Dermis lymphatic vessel endothelial cell (primary cell): ENCODE data around the gene LBX2. TPM values are rescaled to one million over a fixed set of nuclear protein-coding genes. Genes with fewer than 3 reads are reported as not detected.

Source experiments
- total RNA-seq: library from RNA; depleted of rRNA; stranded (reverse); fragments of >200 nt; gene quantifications from 2 replicates; pipeline ENCODE4 v1.2.1, GENCODE V29; 2014

Gene LBX2, protein sequence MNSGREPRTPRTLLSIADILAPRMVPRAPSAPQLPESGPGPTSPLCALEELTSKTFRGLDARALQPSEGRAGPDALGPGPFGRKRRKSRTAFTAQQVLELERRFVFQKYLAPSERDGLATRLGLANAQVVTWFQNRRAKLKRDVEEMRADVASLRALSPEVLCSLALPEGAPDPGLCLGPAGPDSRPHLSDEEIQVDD
- 0.09 and 0.11 TPM in 2 replicates for total RNA-seq

DNA sequence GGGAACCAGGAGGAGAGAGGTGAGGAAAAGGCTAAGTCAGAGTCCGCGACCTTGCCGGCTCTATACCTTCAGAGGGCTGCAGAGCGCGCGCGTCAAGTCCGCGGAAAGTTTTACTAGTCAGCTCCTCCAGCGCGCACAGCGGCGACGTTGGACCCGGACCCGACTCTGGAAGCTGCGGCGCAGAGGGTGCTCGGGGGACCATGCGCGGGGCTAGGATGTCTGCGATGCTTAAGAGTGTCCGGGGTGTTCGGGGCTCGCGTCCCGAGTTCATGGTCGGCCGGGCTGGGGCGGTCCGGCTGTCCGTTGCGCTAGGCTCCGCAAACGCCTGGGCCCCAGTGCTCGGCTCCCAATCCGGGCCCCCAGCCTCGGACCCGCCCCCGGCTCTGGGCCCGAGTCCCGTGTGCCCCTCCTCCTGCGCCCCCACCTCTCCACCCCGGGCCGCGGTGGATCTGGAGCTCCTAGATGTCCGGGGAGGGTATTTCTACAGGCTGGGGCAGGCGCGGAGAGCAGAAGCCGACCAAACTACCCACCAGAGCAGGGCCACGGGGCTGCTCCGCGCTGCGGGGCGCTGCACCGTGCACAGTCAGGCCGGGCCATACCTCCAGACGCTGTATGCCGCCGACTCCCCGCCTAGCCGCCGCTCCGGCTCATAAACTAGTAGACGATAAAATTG is at the start of gene LBX2:
Gene LBX2, minus strand, starts transcription at position 337 of the 673 bp plus-strand sequence. Its CDS starts 66 bp downstream, at position 271.

GRCh38 chr2:74529357-74530238 is 30.2 kb upstream of the LBX2 start, which contains the start of the genes AUP1 and HTRA2:
AUP1 (minus strand) TSS chr2:74529706; CDS start chr2:74529629, 77 bp downstream.
HTRA2 (plus strand) TSS chr2:74529933; CDS start chr2:74530007, 74 bp downstream.

DNA sequence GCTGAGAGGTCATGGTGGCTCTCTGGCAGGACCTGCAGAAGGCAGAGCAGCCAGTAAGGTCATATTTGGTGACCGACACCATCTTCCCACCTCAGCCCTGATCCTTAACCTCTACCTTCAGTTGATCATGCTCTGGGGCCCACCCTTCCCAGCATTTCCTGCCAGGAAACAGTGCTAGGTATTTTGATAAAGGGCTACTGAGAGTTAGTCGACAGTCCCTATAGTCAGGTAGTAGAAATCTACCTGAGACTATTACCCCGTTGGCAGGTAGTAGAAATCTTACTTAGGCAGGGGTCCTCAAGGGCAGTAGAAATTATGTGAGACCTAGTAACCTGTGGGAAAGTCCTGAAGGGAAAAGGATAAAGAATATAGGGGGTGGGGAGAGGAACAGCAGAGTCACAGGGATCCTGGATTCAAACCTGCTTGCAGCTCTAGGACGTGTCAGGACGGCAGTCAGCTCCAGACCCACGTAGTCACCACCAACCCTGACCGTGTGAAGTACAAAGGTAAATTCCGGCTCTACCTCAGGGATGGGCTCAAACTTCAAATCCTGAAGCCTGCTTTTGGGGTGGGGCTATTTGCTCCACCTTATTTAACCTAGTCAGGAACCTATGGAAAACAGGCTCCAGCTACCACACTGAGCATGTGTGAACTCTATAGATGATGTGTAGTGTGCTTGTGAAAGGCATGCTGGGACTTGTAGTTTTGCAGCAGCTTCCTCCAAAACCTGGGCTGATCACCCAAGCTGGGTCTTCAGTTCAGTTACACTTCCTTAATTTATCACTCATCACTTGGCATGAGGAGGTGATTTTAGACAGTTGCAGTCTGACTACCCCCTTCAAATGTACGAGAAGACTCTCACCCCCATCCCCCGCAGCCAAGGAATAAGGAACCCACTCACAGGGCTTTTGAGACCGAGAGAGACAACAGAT is 26.6 kb upstream of the LBX2 start, which contains the start of gene DQX1:
Gene DQX1, minus strand, starts transcription at position 515 of the 932 bp plus-strand sequence. Its CDS starts 502 bp downstream, at position 13.

DNA sequence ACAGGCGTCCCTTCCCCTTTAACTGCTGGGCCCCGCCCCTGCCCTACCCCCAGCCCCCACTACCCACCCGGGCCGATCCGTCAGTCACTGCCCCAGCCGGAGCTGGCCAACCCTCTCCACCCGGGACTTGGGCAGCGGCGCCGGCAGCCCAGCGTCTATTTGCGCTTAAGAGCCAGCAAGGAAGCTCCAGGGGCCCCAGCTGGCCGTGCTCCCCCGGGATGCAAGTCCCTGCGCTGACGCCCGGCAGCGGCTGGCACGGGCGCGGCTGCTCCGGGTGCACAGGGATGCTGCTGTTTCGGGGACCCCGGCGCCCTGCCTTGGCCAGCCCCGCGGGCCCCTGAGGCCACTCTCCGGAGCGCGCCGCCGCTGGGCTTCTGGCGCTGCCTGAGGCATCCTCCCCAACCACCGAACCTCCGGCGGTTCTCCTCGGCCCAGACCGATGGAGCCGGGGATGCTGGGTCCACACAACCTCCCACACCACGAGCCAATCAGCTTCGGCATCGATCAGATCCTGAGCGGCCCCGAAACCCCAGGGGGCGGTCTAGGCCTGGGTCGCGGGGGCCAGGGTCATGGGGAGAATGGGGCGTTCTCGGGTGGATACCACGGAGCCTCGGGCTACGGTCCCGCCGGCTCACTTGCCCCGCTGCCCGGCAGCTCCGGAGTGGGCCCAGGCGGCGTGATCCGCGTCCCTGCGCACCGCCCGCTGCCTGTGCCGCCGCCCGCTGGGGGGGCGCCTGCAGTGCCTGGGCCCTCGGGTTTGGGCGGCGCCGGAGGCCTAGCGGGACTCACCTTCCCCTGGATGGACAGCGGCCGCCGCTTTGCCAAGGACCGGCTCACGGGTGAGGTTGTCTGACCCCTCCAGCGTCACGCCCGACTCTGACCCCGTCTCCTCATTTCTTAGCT is 15.2 kb upstream of the LBX2 start, which contains the start of gene TLX2:
Gene TLX2, plus strand, starts transcription at position 83 of the 903 bp plus-strand sequence. Its CDS starts 357 bp downstream, at position 440.

GRCh38 chr2:74507145-74507925 is 7.9 kb upstream of the LBX2 start, which contains the start of gene PCGF1:
PCGF1 (minus strand) TSS chr2:74507695; CDS start chr2:74507668, 27 bp downstream.

GRCh38 chr2:74482801-74483674 is 16.4 kb downstream of the LBX2 start, which contains the start of the genes CCDC142 and TTC31:
CCDC142 (minus strand) TSS chr2:74482998; CDS start chr2:74482837, 161 bp downstream.
TTC31 (plus strand) TSS chr2:74483081; CDS start chr2:74483096, 15 bp downstream.

GRCh38 chr2:74472086-74472944 is 27.1 kb downstream of the LBX2 start, which contains the start of gene MRPL53:
MRPL53 (minus strand) TSS chr2:74472680; CDS start chr2:74472660, 20 bp downstream.

DNA sequence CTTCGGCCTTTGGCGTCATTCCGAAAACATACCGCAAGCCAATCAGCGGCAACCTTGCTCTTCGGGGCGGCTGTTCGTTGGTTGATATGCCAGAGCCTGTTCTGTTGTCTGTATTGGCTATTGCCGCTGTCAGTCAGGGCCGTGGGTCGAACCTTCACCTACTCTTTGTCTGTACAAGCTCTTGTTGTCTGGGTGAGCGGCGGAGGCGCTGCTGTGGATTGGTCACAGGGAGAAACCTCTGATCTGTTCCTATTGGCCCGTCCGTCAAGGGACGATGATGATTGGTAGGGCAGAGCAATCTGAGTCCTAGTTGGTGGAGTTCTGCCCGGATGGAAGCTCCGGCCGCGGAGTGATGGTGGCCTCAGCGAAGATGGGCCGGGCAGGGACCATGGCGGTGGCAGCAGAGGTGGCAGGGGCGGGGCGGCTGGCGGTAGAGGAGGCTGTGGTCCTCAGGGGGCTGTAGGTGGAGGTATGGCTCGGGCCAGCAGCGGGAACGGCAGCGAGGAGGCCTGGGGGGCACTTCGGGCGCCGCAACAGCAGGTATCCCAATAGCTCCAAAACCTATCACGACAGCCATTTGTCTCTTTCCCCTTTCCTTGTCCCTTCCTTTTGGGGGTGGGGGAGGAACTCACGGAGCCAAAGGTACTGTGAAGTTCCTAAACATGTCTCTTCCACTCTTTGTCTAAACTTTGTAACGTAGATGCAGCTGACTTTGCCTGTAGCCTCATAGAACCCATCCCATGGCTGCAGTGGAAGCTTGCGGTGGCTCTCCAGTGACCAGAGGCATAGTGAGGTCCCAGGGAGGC is 41.1 kb downstream of the LBX2 start, which contains the start of gene WBP1:
Gene WBP1, plus strand, starts transcription at position 307 of the 806 bp plus-strand sequence. Its CDS starts 165 bp downstream, at position 472.

GRCh38 chr2:74454654-74455511 is 44.5 kb downstream of the LBX2 start, which contains the start of gene INO80B:
INO80B (plus strand) TSS chr2:74455087; CDS start chr2:74455117, 30 bp downstream.

Other genes starting within 250 kb of the LBX2 start
- 0.09 and 0.11 TPM in 2 replicates for gene SLC4A5, start 156.2 kb downstream of the LBX2 start, total RNA-seq
- gene DCTN1, start 119.3 kb downstream of the LBX2 start, total RNA-seq = 126 and 136 TPM in 2 replicates
- under 0.01 TPM in 1 of 2 replicates, not detected in the other for gene C2orf81, start 78.0 kb downstream of the LBX2 start, total RNA-seq
- gene WDR54, start 77.9 kb downstream of the LBX2 start, total RNA-seq = 30.2 and 34.0 TPM in 2 replicates
- gene RTKN, start 57.7 kb downstream of the LBX2 start, total RNA-seq = 17.7 and 20.2 TPM in 2 replicates
- 8.0 and 9.0 TPM in 2 replicates for gene INO80B, start 44.5 kb downstream of the LBX2 start, total RNA-seq
- gene WBP1, start 41.2 kb downstream of the LBX2 start, total RNA-seq = 35.6 and 37.3 TPM in 2 replicates
- gene MOGS, start 34.2 kb downstream of the LBX2 start, total RNA-seq = 43.9 and 49.6 TPM in 2 replicates
- gene MRPL53, start 26.9 kb downstream of the LBX2 start, total RNA-seq = 26.2 and 32.2 TPM in 2 replicates
- gene CCDC142, start 16.6 kb downstream of the LBX2 start, total RNA-seq = 12.8 and 14.4 TPM in 2 replicates
- gene TTC31, start 16.5 kb downstream of the LBX2 start, total RNA-seq = 8.3 and 9.9 TPM in 2 replicates
- 7.4 and 10.1 TPM in 2 replicates for gene PCGF1, start 8.1 kb upstream of the LBX2 start, total RNA-seq
- not detected in 2 replicates for gene TLX2, start 14.8 kb upstream of the LBX2 start, total RNA-seq
- 0.09 and 0.11 TPM in 2 replicates for gene DQX1, start 26.6 kb upstream of the LBX2 start, total RNA-seq
- 91.4 and 109 TPM in 2 replicates for gene AUP1, start 30.1 kb upstream of the LBX2 start, total RNA-seq
- 37.5 and 48.9 TPM in 2 replicates for gene HTRA2, start 30.3 kb upstream of the LBX2 start, total RNA-seq
- 0.87 and 1.2 TPM in 2 replicates for gene LOXL3, start 54.3 kb upstream of the LBX2 start, total RNA-seq
- gene DOK1, start 55.1 kb upstream of the LBX2 start, total RNA-seq = 17.6 and 27.3 TPM in 2 replicates
- gene M1AP, start 148.7 kb upstream of the LBX2 start, total RNA-seq = not detected in 2 replicates
- gene SEMA4F, start 154.6 kb upstream of the LBX2 start, total RNA-seq = 1.3 and 3.1 TPM in 2 replicates